GM19099 (cell line): ENCODE measurements around the gene SLC38A10.

Experiments used
- POLR2A ChIP-seq: IDR thresholded peaks from 3 replicates; pipeline ENCODE4 v1.6.1; 2011; ENCODE audit warnings: low read depth; ENCODE audit not compliant: insufficient read length; ENCODE audit errors: extremely low read depth

The SLC38A10 gene

GRCh38 chr17:81252326-81252986, 42.7 kb downstream of the SLC38A10 start:
- no peak for TF ChIP-seq POLR2A

- no peak for TF ChIP-seq POLR2A
Measured at GRCh38 chr17:81251709-81252301, 43.3 kb downstream of the SLC38A10 start.

- no peak for TF ChIP-seq POLR2A
Measured at GRCh38 chr17:81251094-81251708, 43.9 kb downstream of the SLC38A10 start.

GRCh38 chr17:81250286-81251093, 44.6 kb downstream of the SLC38A10 start:
- TF ChIP-seq POLR2A: no peak

- no peak for TF ChIP-seq POLR2A
Measured at GRCh38 chr17:81249223-81250040, 45.7 kb downstream of the SLC38A10 start.

GRCh38 chr17:81248649-81249048, 46.5 kb downstream of the SLC38A10 start:
- TF ChIP-seq POLR2A: no peak

- no peak for TF ChIP-seq POLR2A
Measured at GRCh38 chr17:81247339-81247990, 47.6 kb downstream of the SLC38A10 start.

- TF ChIP-seq POLR2A: no peak
Measured at GRCh38 chr17:81246679-81247338, 48.3 kb downstream of the SLC38A10 start.

- no peak for TF ChIP-seq POLR2A
Measured at GRCh38 chr17:81246343-81246670, 48.8 kb downstream of the SLC38A10 start.

- TF ChIP-seq POLR2A: no peak
Measured at GRCh38 chr17:81245665-81246342, 49.3 kb downstream of the SLC38A10 start.

- TF ChIP-seq POLR2A: peak; percentile 27
Measured at GRCh38 chr17:81245024-81245664, 50.0 kb downstream of the SLC38A10 start.

GRCh38 chr17:81244358-81245023, 50.6 kb downstream of the SLC38A10 start:
- no peak for TF ChIP-seq POLR2A
